HepG2 (cell line): ENCODE measurements around the gene LTBR. TPM values are rescaled to one million over a fixed set of nuclear protein-coding genes. Genes with fewer than 3 reads are reported as not detected.

Experiments used
- ATAC-seq: fragments of 200-7000 bp; cut with Tn5 transposase; 3 replicates; pipeline ENCODE4 v1.9.1; 2020; ENCODE audit warnings: mild to moderate bottlenecking, moderate library complexity
- BruUV-seq: library from RNA; stranded (reverse); fragments of 400-500 nt; replicated peaks from 2 replicates; lab custom pipeline; 2021; lab: Mats Ljungman, UMichigan
- CTCF ChIA-PET: fragments of 300-600 bp; formaldehyde crosslinking; extraction: SDS; loops from one replicate; lab custom pipeline; 2021; ENCODE audit warnings: low total read pairs, inconsistent platforms, low intra/inter-chr PET ratio; lab: Yijun Ruan, JAX
- POLR2A ChIA-PET: fragments of 350-600 bp; sonication (Branson Sonifier 250); formaldehyde crosslinking; loops from one replicate; lab custom pipeline; 2020; ENCODE audit warnings: antibody characterized with exemption, inconsistent platforms; lab: Yijun Ruan, JAX
- DNase-seq: peaks from one replicate; pipeline ENCODE4 v3.0.0-alpha.2; 2015; ENCODE audit warnings: low spot score
- FAIRE-seq: peaks from 3 replicates; lab custom pipeline; 2011; peaks lifted over from hg19 to GRCh38; lab: Jason Lieb, UNC
- H2AFZ ChIP-seq: one replicate; pipeline ENCODE4 v1.6.1; 2011; ENCODE audit warnings: low read length, inconsistent platforms
- H3K27ac ChIP-seq: fragments of 300-600 bp; 3 replicates; pipeline ENCODE4 v1.8.0; 2011; ENCODE audit warnings: mixed run types, mild to moderate bottlenecking, mixed read lengths, low read length, inconsistent platforms; ENCODE audit not compliant: insufficient read depth; ENCODE audit errors: extremely low read length
- H3K27me3 ChIP-seq, 2 experiments: fragments of 200-600 bp in 1 of 2; 2 replicates in 1 of 2; 3 replicates in 1 of 2; pipeline versions ENCODE4 v1.6.0 to v1.8.0; 2011; ENCODE audit warnings: low read length in 2 of 2, mild to moderate bottlenecking in 2 of 2, moderate library complexity in 2 of 2, inconsistent platforms in 1 of 2; ENCODE audit not compliant: insufficient read depth in 2 of 2, control insufficient read depth in 1 of 2
- H3K36me3 ChIP-seq, 2 experiments: fragments of 200-600 bp in 1 of 2; replicated peaks in 1 of 2; 2 replicates in 1 of 2; 3 replicates in 1 of 2; pipeline versions ENCODE4 v1.5.1 to v1.8.0; 2011; ENCODE audit warnings: low read length in 2 of 2, inconsistent platforms in 1 of 2; ENCODE audit not compliant: insufficient read depth in 2 of 2, control insufficient read depth in 1 of 2
- H3K4me1 ChIP-seq: 2 replicates; pipeline ENCODE4 v1.5.1; 2012; ENCODE audit warnings: low read length, inconsistent platforms; ENCODE audit not compliant: insufficient read depth
- H3K4me2 ChIP-seq: 2 replicates; pipeline ENCODE4 v1.6.0; 2011; ENCODE audit warnings: low read depth, low read length, inconsistent platforms
- H3K4me3 ChIP-seq, 3 experiments: fragments of 200-600 bp in 1 of 3; sonication (generic), shearing (Covaris generic) in 1 of 3; replicated peaks in 1 of 3; 2 replicates each; pipeline ENCODE4 v1.5.1; 2011 to 2016; ENCODE audit warnings: low read length in 3 of 3, inconsistent platforms in 2 of 3, low read depth in 2 of 3, mild to moderate bottlenecking in 2 of 3, control low read depth in 1 of 3, mixed read lengths in 1 of 3; ENCODE audit not compliant: insufficient read depth in 1 of 3
- H3K79me2 ChIP-seq: one replicate; pipeline ENCODE4 v1.6.1; 2011; ENCODE audit warnings: low read length, inconsistent platforms; ENCODE audit not compliant: insufficient read depth
- H3K9ac ChIP-seq: 2 replicates; pipeline ENCODE4 v1.6.0; 2011; ENCODE audit warnings: mild to moderate bottlenecking, low read depth, low read length, inconsistent platforms; ENCODE audit not compliant: insufficient read depth
- H3K9me3 ChIP-seq: 2 replicates; pipeline ENCODE4 v1.5.1; 2012; ENCODE audit warnings: mild to moderate bottlenecking, low read length
- H4K20me1 ChIP-seq: 2 replicates; pipeline ENCODE4 v1.6.0; 2011; ENCODE audit warnings: inconsistent platforms, mild to moderate bottlenecking, low read length, moderate library complexity; ENCODE audit not compliant: insufficient read depth
- HDAC6 ChIP-seq: fragments of 200-600 bp; sonication (generic); IDR thresholded peaks from 2 replicates; pipeline ENCODE4 v1.7.0; 2017; ENCODE audit warnings: mild to moderate bottlenecking, antibody characterized with exemption, low read length, low read depth
- HNF4A ChIP-seq: sonication (generic); formaldehyde crosslinking; IDR thresholded peaks from 2 replicates; pipeline ENCODE4 v1.4.0; 2020; ENCODE audit warnings: missing genetic modification reagents
- HNF4G ChIP-seq, 2 experiments: sonication (generic) in 1 of 2; formaldehyde crosslinking in 1 of 2; IDR thresholded peaks; 2 replicates each; pipeline versions ENCODE4 v1.4.0 to v1.6.1; 2011 to 2020; ENCODE audit warnings: borderline replicate concordance in 2 of 2, low read depth in 2 of 2, mild to moderate bottlenecking in 2 of 2, low read length in 1 of 2, missing genetic modification reagents in 1 of 2, moderate library complexity in 1 of 2
- KMT2A ChIP-seq: sonication (generic); formaldehyde crosslinking; IDR thresholded peaks from 2 replicates; pipeline ENCODE4 v1.4.0; 2020; ENCODE audit warnings: missing genetic modification reagents
- MTF2 ChIP-seq: sonication (generic); formaldehyde crosslinking; IDR thresholded peaks from 2 replicates; pipeline ENCODE4 v1.5.0; 2020; ENCODE audit warnings: missing genetic modification reagents, borderline replicate concordance
- NR2F6 ChIP-seq, 2 experiments: IDR thresholded peaks; 2 replicates each; pipeline ENCODE4 v1.6.1; 2016; ENCODE audit warnings: antibody characterized with exemption in 1 of 2, mild to moderate bottlenecking in 1 of 2
- ZMYM3 ChIP-seq: sonication (generic); formaldehyde crosslinking; IDR thresholded peaks from 2 replicates; pipeline ENCODE4 v1.5.1; 2020; ENCODE audit warnings: mild to moderate bottlenecking, missing genetic modification reagents
- ZNF20 ChIP-seq: sonication (generic); formaldehyde crosslinking; IDR thresholded peaks from 2 replicates; pipeline ENCODE4 v1.4.0; 2020; ENCODE audit warnings: mild to moderate bottlenecking, moderate library complexity, missing genetic modification reagents
- ZNF207 ChIP-seq: fragments of 450-650 bp; IDR thresholded peaks from 2 replicates; pipeline ENCODE4 v1.6.1; 2016; ENCODE audit warnings: antibody characterized with exemption, borderline replicate concordance
- ZNF367 ChIP-seq: sonication (generic); formaldehyde crosslinking; IDR thresholded peaks from 2 replicates; pipeline ENCODE4 v1.4.0; 2020; ENCODE audit warnings: missing genetic modification reagents, borderline replicate concordance
- ZNF781 ChIP-seq: sonication (generic); formaldehyde crosslinking; IDR thresholded peaks from 2 replicates; pipeline ENCODE4 v1.5.1; 2020; ENCODE audit warnings: borderline replicate concordance, mild to moderate bottlenecking, missing genetic modification reagents; ENCODE audit errors: not compliant biosample characterization
- WGBS: methylation state at CpG from one replicate; pipeline ENCODE4 v1.1.6; 2017; ENCODE audit warnings: low lambda C conversion rate; 5-methylcytosine and 5-hydroxymethylcytosine counted together
- in situ Hi-C: cut with HindIII; loops from 2 replicates; pipeline ENCODE4 v1.10.0; 2017; ENCODE audit warnings: low pct_unique_long_range_greater_than_20kb; ENCODE audit not compliant: extremely low pct_ligation_motif_present
- intact Hi-C: fragments of 100-400 bp; cut with micrococcal nuclease; formaldehyde crosslinking; loops from one replicate; pipeline ENCODE4 v1.10.0; 2022; ENCODE audit not compliant: unreplicated experiment
- polyA plus RNA-seq, 8 experiments: library from polyadenylated mRNA; depleted of rRNA in 3 of 8; stranded (reverse) in 7 of 8; unstranded in 1 of 8; fragments of >200 nt; fragmentation: Illumina TruSeq in 4 of 8; extraction: Trizol in 4 of 8; gene quantifications; 2 replicates each; pipeline versions ENCODE4 v1.2.1 to v1.2.3, GENCODE V29; 2011 to 2016; ENCODE audit warnings: low read depth in 4 of 8, missing spikeins in 1 of 8, mixed read lengths in 1 of 8; ENCODE audit not compliant: insufficient read depth in 1 of 8
- total RNA-seq, 5 experiments: library from RNA; depleted of rRNA; stranded (reverse); fragments of >200 nt; fragmentation: Illumina TruSeq; extraction: Trizol; gene quantifications; 2 replicates each; pipeline ENCODE4 v1.2.3, GENCODE V29; 2016; ENCODE audit warnings: low read depth in 1 of 5
- TF ChIP-seq, protein P1 (sequence below): sonication (generic); IDR thresholded peaks from 2 replicates; pipeline ENCODE4 v1.6.1; 2016; ENCODE audit warnings: low read depth, borderline replicate concordance
- TF ChIP-seq, protein P2 (sequence below): IDR thresholded peaks from 2 replicates; pipeline ENCODE4 v1.6.1; 2016; ENCODE audit warnings: mild to moderate bottlenecking
- TF ChIP-seq, protein P3 (sequence below): IDR thresholded peaks from 2 replicates; pipeline ENCODE4 v1.4.0; 2020; ENCODE audit warnings: mild to moderate bottlenecking, missing genetic modification reagents
- TF ChIP-seq, protein P4 (sequence below): sonication (generic); formaldehyde crosslinking; IDR thresholded peaks from 2 replicates; pipeline ENCODE4 v1.4.0; 2020; ENCODE audit warnings: missing genetic modification reagents

LTBR gene
- total and polyA plus RNA-seq, 2 of the 13 experiments (the other 11 are each of a cell fraction or from before 2014, with no cell fraction given): 31.4 to 34.8 TPM

DNA sequence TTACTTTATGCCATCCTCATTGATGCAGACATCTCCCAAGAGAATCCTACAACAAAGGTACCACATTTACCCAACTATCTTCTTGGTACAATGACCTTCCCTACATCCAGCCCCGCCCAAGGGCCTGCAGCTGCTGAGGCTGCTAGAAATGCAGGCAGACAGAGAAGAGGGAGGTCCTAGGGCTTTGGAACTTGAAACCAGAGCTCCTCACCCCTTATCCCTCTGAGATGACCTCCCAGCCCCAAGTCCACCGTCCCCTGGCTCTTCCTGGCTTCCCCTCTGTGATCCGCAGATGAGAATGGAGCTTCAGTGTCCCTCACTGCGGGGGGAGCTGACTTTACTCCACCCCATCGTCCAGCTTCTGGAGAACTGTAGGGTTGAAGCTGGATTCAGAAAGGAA, 40.4 kb upstream of the LTBR start:
- ATAC-seq (peak; percentile 6; the same call in 2 of the 3 replicates), DNase-seq (no peak), FAIRE-seq (peak; percentile 72)
- H3K4me2 ChIP-seq: peak overlapping the region; percentile 66
- H3K4me3 ChIP-seq: peak overlapping the region; percentile 1 to 21 (median 9); a peak in 2 of 6 replicates
- intact Hi-C loops (loop anchor here (10.0 kb wide), 1 partner anchor 191 kb away; the partner anchor contains the start of gene GAPDH), in situ Hi-C loops (no loop called here)
- BruUV-seq: no TSS peak
- no peaks in the 10 kb centered on the region for H3K36me3 ChIP-seq
- peaks cover 61% of the 10 kb centered on the region for H3K4me1 ChIP-seq
- no peaks in the 10 kb centered on the region for H3K9me3 ChIP-seq
- H3K27ac ChIP-seq: peak overlapping the region; percentile 37
- H4K20me1 ChIP-seq: no peaks in the 10 kb centered on the region
- H3K79me2 ChIP-seq: peaks cover 40% of the 10 kb centered on the region
- ChIA-PET POLR2A (interaction anchor here (0.6 to 11.0 kb wide), 8 partner anchors 7 to 127 kb away, joined by 3 to 220 read pairs (median 4); partner anchors contain the start of genes LTBR and VAMP1), CTCF (no interaction called here)
- 14% methylated on average over 5 of the region's 5 CpGs for WGBS
- 0 out of 2 replicates have a peak overlapping the region, but pooled peaks have one; percentile 5 for H3K9ac ChIP-seq
- no peaks in the 10 kb centered on the region; a peak in 1 of 5 replicates for H3K27me3 ChIP-seq
- no peak overlapping the region for H2AFZ ChIP-seq
- TF ChIP-seq, protein P1, sequence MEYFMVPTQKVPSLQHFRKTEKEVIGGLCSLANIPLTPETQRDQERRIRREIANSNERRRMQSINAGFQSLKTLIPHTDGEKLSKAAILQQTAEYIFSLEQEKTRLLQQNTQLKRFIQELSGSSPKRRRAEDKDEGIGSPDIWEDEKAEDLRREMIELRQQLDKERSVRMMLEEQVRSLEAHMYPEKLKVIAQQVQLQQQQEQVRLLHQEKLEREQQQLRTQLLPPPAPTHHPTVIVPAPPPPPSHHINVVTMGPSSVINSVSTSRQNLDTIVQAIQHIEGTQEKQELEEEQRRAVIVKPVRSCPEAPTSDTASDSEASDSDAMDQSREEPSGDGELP: no peak
- TF ChIP-seq NR2F6 (IDR thresholded peaks at IDR 0.05) (0 out of 2 replicates have a peak, but pooled peaks have one; percentile 19), NR2F6 (CRISPR knock-in tag; IDR thresholded peaks at IDR 0.05) (no peak), ZNF367 (no peak), ZNF207 (no peak), ZNF781 (CRISPR knock-in tag) (no peak), ZMYM3 (CRISPR knock-in tag) (no peak), KMT2A (0 out of 2 replicates have a peak, but pooled peaks have one; percentile 25), HDAC6 (no peak), ZNF20 (CRISPR knock-in tag) (no peak), MTF2 (CRISPR knock-in tag) (no peak), HNF4A (CRISPR knock-in tag) (peak; percentile 53; the same call in 1 of the 2 replicates), HNF4G (IDR thresholded peaks at IDR 0.05; ENCODE audit: borderline replicate concordance, low read depth, low read length) (peak; percentile 19; the same call in 1 of the 2 replicates), HNF4G (CRISPR knock-in tag; IDR thresholded peaks at IDR 0.05; ENCODE audit: borderline replicate concordance, low read depth) (no peak)
- TF ChIP-seq, protein P2, sequence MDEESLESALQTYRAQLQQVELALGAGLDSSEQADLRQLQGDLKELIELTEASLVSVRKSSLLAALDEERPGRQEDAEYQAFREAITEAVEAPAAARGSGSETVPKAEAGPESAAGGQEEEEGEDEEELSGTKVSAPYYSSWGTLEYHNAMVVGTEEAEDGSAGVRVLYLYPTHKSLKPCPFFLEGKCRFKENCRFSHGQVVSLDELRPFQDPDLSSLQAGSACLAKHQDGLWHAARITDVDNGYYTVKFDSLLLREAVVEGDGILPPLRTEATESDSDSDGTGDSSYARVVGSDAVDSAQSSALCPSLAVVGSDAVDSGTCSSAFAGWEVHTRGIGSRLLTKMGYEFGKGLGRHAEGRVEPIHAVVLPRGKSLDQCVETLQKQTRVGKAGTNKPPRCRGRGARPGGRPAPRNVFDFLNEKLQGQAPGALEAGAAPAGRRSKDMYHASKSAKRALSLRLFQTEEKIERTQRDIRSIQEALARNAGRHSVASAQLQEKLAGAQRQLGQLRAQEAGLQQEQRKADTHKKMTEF (CRISPR knock-in tag): 0 out of 2 replicates have a peak, but pooled peaks have one; percentile 3
- TF ChIP-seq, protein P3, sequence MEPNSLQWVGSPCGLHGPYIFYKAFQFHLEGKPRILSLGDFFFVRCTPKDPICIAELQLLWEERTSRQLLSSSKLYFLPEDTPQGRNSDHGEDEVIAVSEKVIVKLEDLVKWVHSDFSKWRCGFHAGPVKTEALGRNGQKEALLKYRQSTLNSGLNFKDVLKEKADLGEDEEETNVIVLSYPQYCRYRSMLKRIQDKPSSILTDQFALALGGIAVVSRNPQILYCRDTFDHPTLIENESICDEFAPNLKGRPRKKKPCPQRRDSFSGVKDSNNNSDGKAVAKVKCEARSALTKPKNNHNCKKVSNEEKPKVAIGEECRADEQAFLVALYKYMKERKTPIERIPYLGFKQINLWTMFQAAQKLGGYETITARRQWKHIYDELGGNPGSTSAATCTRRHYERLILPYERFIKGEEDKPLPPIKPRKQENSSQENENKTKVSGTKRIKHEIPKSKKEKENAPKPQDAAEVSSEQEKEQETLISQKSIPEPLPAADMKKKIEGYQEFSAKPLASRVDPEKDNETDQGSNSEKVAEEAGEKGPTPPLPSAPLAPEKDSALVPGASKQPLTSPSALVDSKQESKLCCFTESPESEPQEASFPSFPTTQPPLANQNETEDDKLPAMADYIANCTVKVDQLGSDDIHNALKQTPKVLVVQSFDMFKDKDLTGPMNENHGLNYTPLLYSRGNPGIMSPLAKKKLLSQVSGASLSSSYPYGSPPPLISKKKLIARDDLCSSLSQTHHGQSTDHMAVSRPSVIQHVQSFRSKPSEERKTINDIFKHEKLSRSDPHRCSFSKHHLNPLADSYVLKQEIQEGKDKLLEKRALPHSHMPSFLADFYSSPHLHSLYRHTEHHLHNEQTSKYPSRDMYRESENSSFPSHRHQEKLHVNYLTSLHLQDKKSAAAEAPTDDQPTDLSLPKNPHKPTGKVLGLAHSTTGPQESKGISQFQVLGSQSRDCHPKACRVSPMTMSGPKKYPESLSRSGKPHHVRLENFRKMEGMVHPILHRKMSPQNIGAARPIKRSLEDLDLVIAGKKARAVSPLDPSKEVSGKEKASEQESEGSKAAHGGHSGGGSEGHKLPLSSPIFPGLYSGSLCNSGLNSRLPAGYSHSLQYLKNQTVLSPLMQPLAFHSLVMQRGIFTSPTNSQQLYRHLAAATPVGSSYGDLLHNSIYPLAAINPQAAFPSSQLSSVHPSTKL: 0 out of 2 replicates have a peak, but pooled peaks have one; percentile 7
- TF ChIP-seq, protein P4, sequence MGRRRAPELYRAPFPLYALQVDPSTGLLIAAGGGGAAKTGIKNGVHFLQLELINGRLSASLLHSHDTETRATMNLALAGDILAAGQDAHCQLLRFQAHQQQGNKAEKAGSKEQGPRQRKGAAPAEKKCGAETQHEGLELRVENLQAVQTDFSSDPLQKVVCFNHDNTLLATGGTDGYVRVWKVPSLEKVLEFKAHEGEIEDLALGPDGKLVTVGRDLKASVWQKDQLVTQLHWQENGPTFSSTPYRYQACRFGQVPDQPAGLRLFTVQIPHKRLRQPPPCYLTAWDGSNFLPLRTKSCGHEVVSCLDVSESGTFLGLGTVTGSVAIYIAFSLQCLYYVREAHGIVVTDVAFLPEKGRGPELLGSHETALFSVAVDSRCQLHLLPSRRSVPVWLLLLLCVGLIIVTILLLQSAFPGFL (CRISPR knock-in tag): no peak
